Trophoblast cell (in vitro differentiated cells and primary cell): ENCODE results near the gene AXIN2.

ENCODE experiments used
- DNase-seq, 2 donors: peaks; one replicate each; pipeline ENCODE4 v3.0.0-alpha.2; 2016
- H2AFZ ChIP-seq: 2 replicates; pipeline ENCODE4 v1.6.1; 2013; ENCODE audit warnings: low read length, moderate library complexity, mild to moderate bottlenecking; ENCODE audit not compliant: insufficient read depth, poor library complexity
- H2AK5ac ChIP-seq: 2 replicates; pipeline ENCODE4 v1.6.1; 2013; ENCODE audit warnings: mild to moderate bottlenecking, low read length
- H2BK120ac ChIP-seq: 2 replicates; pipeline ENCODE4 v1.6.1; 2013; ENCODE audit warnings: low read length, mild to moderate bottlenecking, moderate library complexity; ENCODE audit not compliant: insufficient read depth, poor library complexity
- H2BK12ac ChIP-seq: 2 replicates; pipeline ENCODE4 v1.6.1; 2013; ENCODE audit warnings: mild to moderate bottlenecking, low read length, moderate library complexity
- H2BK5ac ChIP-seq: 2 replicates; pipeline ENCODE4 v1.6.1; 2013; ENCODE audit warnings: low read length, low read depth, moderate library complexity, mild to moderate bottlenecking; ENCODE audit not compliant: poor library complexity
- H3K14ac ChIP-seq: 2 replicates; pipeline ENCODE4 v1.6.1; 2013; ENCODE audit warnings: mild to moderate bottlenecking, low read length
- H3K18ac ChIP-seq: 2 replicates; pipeline ENCODE4 v1.6.1; 2013; ENCODE audit warnings: mild to moderate bottlenecking, low read length
- H3K23ac ChIP-seq: 2 replicates; pipeline ENCODE4 v1.6.1; 2013; ENCODE audit warnings: low read length
- H3K27ac ChIP-seq: 2 replicates; pipeline ENCODE4 v1.5.1; 2013; ENCODE audit warnings: low read depth, mild to moderate bottlenecking, inconsistent platforms, low read length, moderate library complexity
- H3K27me3 ChIP-seq: 2 replicates; pipeline ENCODE4 v1.6.1; 2013; ENCODE audit warnings: inconsistent platforms, mild to moderate bottlenecking, low read length, moderate library complexity; ENCODE audit not compliant: insufficient read depth
- H3K36me3 ChIP-seq, 2 experiments: 1 replicate in 1 of 2; 2 replicates in 1 of 2; pipeline ENCODE4 v1.6.1; 2013; ENCODE audit warnings: low read length in 2 of 2, mild to moderate bottlenecking in 2 of 2, moderate library complexity in 1 of 2; ENCODE audit not compliant: insufficient read depth in 2 of 2, control insufficient read depth in 1 of 2
- H3K4ac ChIP-seq: 2 replicates; pipeline ENCODE4 v1.6.1; 2013; ENCODE audit warnings: low read depth, mild to moderate bottlenecking, low read length, moderate library complexity
- H3K4me1 ChIP-seq, 2 experiments: 1 replicate in 1 of 2; 2 replicates in 1 of 2; pipeline ENCODE4 v1.6.1; 2013; ENCODE audit warnings: low read length in 2 of 2, mild to moderate bottlenecking in 2 of 2, moderate library complexity in 1 of 2; ENCODE audit not compliant: insufficient read depth in 2 of 2, control insufficient read depth in 1 of 2
- H3K4me2 ChIP-seq: 2 replicates; pipeline ENCODE4 v1.6.1; 2013; ENCODE audit warnings: inconsistent platforms, mild to moderate bottlenecking, low read length, moderate library complexity
- H3K4me3 ChIP-seq: 2 replicates; pipeline ENCODE4 v1.5.1; 2013; ENCODE audit warnings: mild to moderate bottlenecking, low read depth, low read length, inconsistent platforms
- H3K79me1 ChIP-seq: one replicate; pipeline ENCODE4 v1.6.1; 2013; ENCODE audit warnings: low read length
- H3K79me2 ChIP-seq: 2 replicates; pipeline ENCODE4 v1.6.1; 2013; ENCODE audit warnings: low read length, mild to moderate bottlenecking; ENCODE audit not compliant: control insufficient read depth, insufficient read depth, poor library complexity
- H3K9ac ChIP-seq: 2 replicates; pipeline ENCODE4 v1.6.1; 2013; ENCODE audit warnings: mild to moderate bottlenecking, low read length
- H3K9me3 ChIP-seq: 2 replicates; pipeline ENCODE4 v1.6.1; 2013; ENCODE audit warnings: low read depth, mild to moderate bottlenecking, control low read depth, inconsistent platforms, low read length; ENCODE audit not compliant: insufficient read depth
- H4K12ac ChIP-seq: 2 replicates; pipeline ENCODE4 v1.6.1; 2013; ENCODE audit warnings: low read depth, mild to moderate bottlenecking, low read length, moderate library complexity
- H4K8ac ChIP-seq: 2 replicates; pipeline ENCODE4 v1.6.1; 2013; ENCODE audit warnings: low read depth, mild to moderate bottlenecking, low read length, moderate library complexity
- H4K91ac ChIP-seq: one replicate; pipeline ENCODE4 v1.6.1; 2013; ENCODE audit warnings: low read depth, mild to moderate bottlenecking, low read length, moderate library complexity
- WGBS: extraction: QIAGEN DNeasy Blood & Tissue Kit; methylation state at CpG from one replicate; pipeline ENCODE4 v1.1.7; 2013; ENCODE audit warnings: missing lambda C conversion rate; ENCODE audit not compliant: insufficient read length, insufficient coverage; ENCODE audit errors: extremely low coverage; 5-methylcytosine and 5-hydroxymethylcytosine counted together

Gene AXIN2

DNA sequence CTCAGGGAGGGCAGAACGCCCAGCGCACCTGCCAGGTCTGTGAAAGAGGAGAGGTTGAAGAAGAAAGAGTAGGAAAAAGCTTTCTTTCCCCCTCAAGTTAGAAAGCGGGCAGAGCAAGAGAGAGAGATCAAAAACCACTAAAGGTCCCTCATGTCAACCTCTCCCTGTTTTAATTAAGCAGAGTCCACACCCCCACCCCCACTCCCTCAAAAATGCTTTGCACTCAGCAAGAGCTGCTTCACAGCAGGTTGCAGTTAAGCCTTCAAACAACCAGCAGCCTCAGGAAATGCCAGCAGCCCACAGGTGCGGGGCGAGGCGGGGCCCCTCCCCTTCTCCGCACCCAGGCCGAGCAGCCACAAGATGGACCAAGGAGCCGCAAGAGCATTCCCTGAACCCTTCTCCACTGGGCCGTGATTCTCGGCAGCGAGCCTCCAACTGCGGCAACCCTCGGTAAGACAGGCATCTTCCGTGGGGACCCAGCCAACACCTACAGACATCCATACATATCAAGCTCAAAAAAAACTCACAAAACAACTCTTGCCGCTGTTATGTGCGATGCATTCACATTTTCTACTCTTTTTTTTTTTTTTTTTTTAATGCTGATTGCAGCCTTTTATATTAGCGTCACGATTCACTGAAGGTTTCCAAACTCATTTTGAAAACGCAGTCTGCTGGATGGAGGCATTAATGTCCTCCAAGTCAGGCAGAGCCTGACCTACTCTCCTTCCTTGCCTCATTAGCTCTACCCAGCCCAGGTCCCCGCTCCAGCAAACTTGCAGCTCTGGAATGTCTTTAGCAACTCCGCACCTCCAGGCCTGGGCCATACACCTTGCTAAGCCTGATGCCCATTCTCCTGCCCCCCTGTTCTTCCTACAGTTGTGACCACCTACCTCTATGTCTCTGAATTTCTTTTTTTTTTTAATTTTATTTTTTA, 66.1 kb downstream of the AXIN2 start:
- peak overlapping the region; percentile 24 for H3K4me2 ChIP-seq
- H3K4me1 ChIP-seq = no peaks in the 10 kb centered on the region
- H4K12ac ChIP-seq = no peak overlapping the region
- H3K79me2 ChIP-seq = no peaks in the 10 kb centered on the region
- H2AK5ac ChIP-seq = no peak overlapping the region
- no peak overlapping the region for H3K14ac ChIP-seq
- peaks cover 4% of the 10 kb centered on the region for H3K9me3 ChIP-seq
- H3K79me1 ChIP-seq = no peaks in the 10 kb centered on the region
- peak in 1 of 2 donors; percentile 33 for DNase-seq
- H2BK12ac ChIP-seq = no peak overlapping the region
- H3K36me3 ChIP-seq = no peaks in the 10 kb centered on the region
- no peak overlapping the region for H2AFZ ChIP-seq
- no peak overlapping the region for H4K91ac ChIP-seq
- H3K27ac ChIP-seq = no peak overlapping the region
- no peak overlapping the region for H3K23ac ChIP-seq
- H2BK120ac ChIP-seq = no peak overlapping the region
- H3K9ac ChIP-seq = no peak overlapping the region
- no peaks in the 10 kb centered on the region for H3K27me3 ChIP-seq
- WGBS = no CpG with 5 or more reads among the region's 22 CpGs
- H3K18ac ChIP-seq = no peak overlapping the region
- H3K4me3 ChIP-seq = no peak overlapping the region
- H3K4ac ChIP-seq = no peak overlapping the region
- no peak overlapping the region for H4K8ac ChIP-seq
- no peak overlapping the region for H2BK5ac ChIP-seq

DNA sequence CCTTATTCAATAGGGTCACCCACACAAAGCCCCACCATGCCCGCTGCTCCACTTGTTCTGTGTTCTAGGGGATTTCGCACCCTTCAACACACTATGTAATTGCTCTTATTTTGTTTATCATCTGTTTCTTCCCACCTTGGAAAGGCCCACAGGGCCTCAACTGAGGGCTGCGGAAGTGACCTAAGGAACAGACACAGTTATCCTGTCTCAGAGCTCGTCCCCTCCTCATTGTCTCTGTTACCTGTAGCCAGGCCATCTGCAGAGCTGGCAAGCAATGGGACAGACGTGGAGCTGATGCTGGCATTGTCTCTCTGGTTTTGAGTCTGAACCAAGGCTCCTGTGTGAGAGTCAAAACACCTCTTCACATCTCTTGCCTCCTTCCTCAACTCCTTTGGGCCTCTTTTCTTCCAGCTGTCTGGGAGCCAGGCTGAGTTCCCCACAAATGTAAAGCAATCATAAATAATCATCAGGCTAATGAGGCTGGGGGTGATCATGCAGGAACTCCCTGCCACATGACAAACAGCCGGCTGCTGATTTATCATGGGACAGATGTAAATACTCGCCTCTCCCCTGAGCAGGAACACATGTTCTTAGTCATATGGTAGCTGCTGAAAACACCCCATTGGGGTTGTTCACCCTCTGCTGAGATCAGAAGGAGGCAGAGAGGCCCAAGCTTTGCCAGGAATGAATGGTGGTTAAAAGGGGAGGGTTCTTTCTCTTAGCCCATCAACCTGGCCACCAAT, 71.9 kb downstream of the AXIN2 start:
- Histone ChIP-seq H2BK120ac (no peak overlapping the region), H3K27ac (no peak overlapping the region), H2BK12ac (no peak overlapping the region), H4K12ac (no peak overlapping the region), H3K14ac (no peak overlapping the region), H4K8ac (no peak overlapping the region), H3K4me1 (no peaks in the 10 kb centered on the region), H2AK5ac (no peak overlapping the region), H3K9ac (no peak overlapping the region), H3K23ac (no peak overlapping the region), H3K4me3 (no peak overlapping the region), H3K79me1 (no peaks in the 10 kb centered on the region), H3K36me3 (no peaks in the 10 kb centered on the region), H3K4ac (no peak overlapping the region), H3K4me2 (no peak overlapping the region), H3K9me3 (no peaks in the 10 kb centered on the region), H3K27me3 (no peaks in the 10 kb centered on the region), H2BK5ac (no peak overlapping the region), H2AFZ (no peak overlapping the region), H3K79me2 (no peaks in the 10 kb centered on the region), H3K18ac (no peak overlapping the region), H4K91ac (no peak overlapping the region)
- no CpG with 5 or more reads among the region's 7 CpGs for WGBS
- DNase-seq = no peak

DNA sequence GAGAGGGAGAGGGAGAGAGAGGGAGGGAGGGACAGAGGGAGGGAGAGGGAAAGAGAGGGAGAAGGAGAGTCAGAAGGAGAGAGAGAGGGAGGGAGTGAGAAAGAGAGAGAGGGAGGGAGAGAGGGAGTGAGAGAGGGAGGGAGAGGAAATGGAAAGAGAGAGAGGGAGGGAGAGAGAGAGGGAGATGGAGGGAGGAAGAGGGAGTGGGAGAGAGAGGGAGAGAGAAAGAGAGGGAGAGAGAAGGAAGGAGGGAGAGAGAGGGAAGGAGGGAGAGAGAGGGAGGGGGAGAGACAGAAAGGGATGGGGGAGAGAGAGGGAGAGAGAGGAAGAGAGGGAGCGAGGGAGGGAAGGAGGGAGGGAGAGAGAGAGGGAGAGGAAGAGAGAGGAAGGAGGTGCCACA, 72.8 kb downstream of the AXIN2 start:
- no peak overlapping the region for H2AFZ ChIP-seq
- H3K27me3 ChIP-seq = no peaks in the 10 kb centered on the region
- H3K4me1 ChIP-seq = no peaks in the 10 kb centered on the region
- H3K36me3 ChIP-seq = no peaks in the 10 kb centered on the region
- no peak overlapping the region for H3K4me2 ChIP-seq
- H3K27ac ChIP-seq = no peak overlapping the region
- no peak overlapping the region for H2BK5ac ChIP-seq
- H3K18ac ChIP-seq = no peak overlapping the region
- no peaks in the 10 kb centered on the region for H3K79me1 ChIP-seq
- peaks cover under 1% of the 10 kb centered on the region for H3K9me3 ChIP-seq
- no CpG with 5 or more reads among the region's 1 CpG for WGBS
- no peak overlapping the region for H3K23ac ChIP-seq
- H3K79me2 ChIP-seq = no peaks in the 10 kb centered on the region
- no peak overlapping the region for H3K4me3 ChIP-seq
- H4K91ac ChIP-seq = no peak overlapping the region
- no peak overlapping the region for H3K4ac ChIP-seq
- no peak overlapping the region for H3K9ac ChIP-seq
- no peak for DNase-seq
- no peak overlapping the region for H2BK120ac ChIP-seq
- no peak overlapping the region for H4K12ac ChIP-seq
- no peak overlapping the region for H2BK12ac ChIP-seq
- H2AK5ac ChIP-seq = no peak overlapping the region
- H3K14ac ChIP-seq = no peak overlapping the region
- H4K8ac ChIP-seq = no peak overlapping the region

DNA sequence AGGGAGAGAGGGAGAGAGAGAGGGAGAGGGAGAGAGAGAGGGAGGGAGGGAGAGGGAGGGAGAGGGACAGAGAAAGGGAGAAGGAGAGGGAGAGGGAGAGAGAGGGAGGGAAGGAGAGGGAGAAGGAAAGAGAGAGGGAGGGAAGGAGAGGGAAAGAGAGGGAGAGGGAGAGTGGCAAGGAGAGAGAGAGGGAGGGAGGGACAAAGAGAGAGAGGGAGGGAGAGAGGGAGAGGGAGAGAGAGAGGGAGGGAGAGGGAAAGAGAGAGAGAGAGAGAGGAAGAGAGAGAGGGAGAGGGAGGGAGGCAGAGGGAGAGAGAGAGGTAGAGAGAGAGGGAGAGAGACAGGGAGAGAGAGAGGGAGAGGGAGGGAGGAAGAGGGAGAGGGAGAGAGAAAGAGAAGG, 73.5 kb downstream of the AXIN2 start:
- Histone ChIP-seq H3K27ac (no peak overlapping the region), H4K12ac (no peak overlapping the region), H3K4me1 (no peaks in the 10 kb centered on the region), H2BK120ac (no peak overlapping the region), H3K79me2 (no peaks in the 10 kb centered on the region), H2AFZ (no peak overlapping the region), H2BK12ac (no peak overlapping the region), H3K4me2 (no peak overlapping the region), H2BK5ac (no peak overlapping the region), H3K9ac (no peak overlapping the region), H3K36me3 (no peaks in the 10 kb centered on the region), H2AK5ac (no peak overlapping the region), H3K79me1 (no peaks in the 10 kb centered on the region), H4K91ac (no peak overlapping the region), H3K23ac (no peak overlapping the region), H3K27me3 (no peaks in the 10 kb centered on the region), H4K8ac (no peak overlapping the region), H3K14ac (no peak overlapping the region), H3K18ac (no peak overlapping the region), H3K4me3 (no peak overlapping the region), H3K4ac (no peak overlapping the region), H3K9me3 (peaks cover 1% of the 10 kb centered on the region)
- no peak for DNase-seq
